Stimulated activated CD4-positive, alpha-beta T cell treated with anti-CD3 and anti-CD28 coated beads, Interleukin-15, amount 100 ng/mL, for 48 hours (primary cell): ENCODE results near the gene ITGA11.
A peak's percentile ranks its signal among the peaks of the same experiment; 100 is the strongest.

ENCODE experiments used
- DNase-seq, 2 donors: peaks; one replicate each; pipeline ENCODE4 v3.0.0-alpha.2; 2020; ENCODE audit warnings: low read depth in 2 of 2

Gene ITGA11

DNA sequence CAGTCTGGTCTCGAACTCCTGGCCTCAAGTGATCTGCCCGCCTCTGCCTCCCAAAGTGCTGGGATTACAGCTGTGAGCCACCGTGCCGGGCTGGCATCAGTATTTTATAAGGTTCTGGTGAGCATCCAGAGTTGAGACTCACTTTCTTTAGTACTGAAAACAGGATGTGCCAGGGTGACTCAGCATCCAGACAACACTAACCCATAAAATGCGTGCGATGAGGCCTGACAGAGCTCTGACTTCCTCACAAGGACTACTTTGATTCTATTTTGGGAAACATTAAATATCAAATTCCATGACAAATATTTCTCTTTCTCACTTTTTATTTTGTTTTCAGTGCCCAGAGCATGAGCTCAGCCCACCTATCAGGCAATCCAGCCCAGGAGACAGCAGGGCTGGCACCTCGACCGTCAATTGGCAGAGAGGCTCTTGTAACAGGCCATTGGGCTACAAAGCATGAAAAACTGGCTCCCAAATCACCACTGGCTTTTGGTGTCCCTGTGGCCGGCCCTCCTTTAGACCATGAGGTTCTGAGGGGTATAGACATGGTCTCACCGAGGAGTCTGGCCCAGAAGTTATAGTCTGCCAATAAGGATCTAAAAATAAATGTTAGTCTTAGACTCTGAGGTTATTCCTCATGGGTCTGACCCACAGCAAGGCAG lies 79.4 kb downstream of the ITGA11 start:
- peak; percentile 30 to 37 for DNase-seq

DNA sequence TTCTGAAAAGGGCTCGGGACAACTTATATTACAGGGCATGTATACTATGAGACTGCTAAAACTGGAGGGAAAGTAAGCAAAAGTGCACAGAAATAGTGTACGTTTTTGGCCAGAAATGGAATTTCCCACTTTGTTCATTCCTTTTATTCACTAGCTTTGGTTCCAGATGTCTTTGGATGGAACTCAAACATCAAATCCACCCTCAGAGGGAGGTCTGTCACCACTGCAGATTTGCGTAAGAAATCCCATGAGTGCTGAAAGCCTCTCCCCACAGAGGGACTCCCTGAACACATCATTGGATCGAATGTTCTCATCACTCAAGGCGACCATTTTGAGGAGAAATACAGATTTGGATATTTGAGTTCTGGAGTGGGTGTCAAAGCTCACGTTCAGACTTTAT lies 82.8 kb downstream of the ITGA11 start:
- DNase-seq: no peak

GRCh38 chr15:68348606-68349005 lies 83.4 kb downstream of the ITGA11 start:
- no peak for DNase-seq

- no peak for DNase-seq
Measured at GRCh38 chr15:68348081-68348480, 83.9 kb downstream of the ITGA11 start.

DNA sequence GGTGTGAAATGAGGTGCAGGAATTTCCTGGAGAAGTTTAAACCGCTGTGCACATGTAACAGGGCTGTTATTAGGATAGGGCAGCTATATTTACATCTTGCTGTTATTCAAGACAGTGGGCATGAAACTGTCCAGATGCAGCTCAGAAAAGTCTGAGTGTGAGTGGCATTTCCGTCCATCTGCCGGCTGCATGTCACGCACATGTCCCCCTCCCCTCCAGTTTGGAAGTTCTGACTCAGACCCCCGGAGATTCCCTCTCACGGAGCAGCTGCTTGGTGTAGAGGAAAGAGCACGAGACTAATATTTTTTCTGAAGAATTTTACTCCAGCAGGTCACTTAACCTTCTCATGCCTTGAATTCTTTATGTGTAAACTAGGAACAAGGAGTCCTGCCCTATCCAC lies 84.6 kb downstream of the ITGA11 start:
- no peak for DNase-seq

DNA sequence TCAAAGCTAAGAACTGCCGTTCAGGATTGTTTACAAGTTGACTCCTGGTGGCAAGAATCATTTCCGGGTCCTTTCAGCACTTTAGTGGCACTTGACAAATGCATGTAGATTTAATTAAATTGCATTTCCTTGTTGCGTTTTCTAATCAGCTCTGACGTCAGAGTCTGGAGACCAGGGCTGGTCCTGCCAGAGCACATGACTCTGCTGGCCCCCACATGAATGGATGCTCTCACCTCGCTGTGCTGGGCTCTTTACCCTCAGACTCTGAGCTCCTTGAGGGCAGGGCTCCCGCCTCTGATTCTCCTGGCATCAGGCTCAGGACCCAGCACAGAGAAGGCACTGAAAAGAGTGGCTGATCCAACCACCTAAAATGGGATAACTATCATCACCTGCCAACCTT lies 85.0 kb downstream of the ITGA11 start:
- no peak for DNase-seq

GRCh38 chr15:68345481-68345880 lies 86.5 kb downstream of the ITGA11 start:
- DNase-seq: no peak

GRCh38 chr15:68344600-68344999 lies 87.4 kb downstream of the ITGA11 start:
- no peak for DNase-seq

DNA sequence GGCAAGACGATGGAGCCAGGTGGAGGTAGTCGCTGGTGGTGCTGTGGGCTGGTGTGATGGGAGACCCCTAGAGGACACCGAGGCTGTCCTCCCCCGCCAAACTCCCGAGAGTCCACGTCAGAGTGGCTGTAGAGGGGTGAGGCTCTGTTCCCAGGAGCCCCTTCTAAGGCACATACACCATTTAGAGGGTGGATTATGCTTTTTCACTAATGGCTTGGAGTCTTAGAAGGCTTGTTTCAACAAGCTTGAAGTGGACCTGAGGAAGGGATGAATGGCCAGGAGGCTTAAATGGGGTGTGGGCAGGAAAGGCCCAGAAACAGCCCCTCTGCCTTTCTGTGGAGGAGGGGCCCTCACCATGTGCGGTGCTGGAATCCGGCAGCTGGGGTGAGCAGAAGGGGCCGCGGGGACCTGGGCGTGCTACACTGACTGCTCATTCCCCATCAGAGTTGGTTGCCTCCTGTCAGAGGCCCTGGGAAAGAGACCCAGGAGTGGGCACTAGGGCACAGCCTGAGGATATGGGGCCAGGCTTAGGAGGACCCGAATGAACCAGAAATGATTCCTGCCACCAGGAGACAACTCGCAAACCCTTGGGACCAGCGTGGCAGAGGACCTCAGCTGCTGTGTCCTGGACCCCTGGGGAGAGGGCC lies 88.3 kb downstream of the ITGA11 start:
- DNase-seq: no peak

GRCh38 chr15:68341760-68342725 lies 89.9 kb downstream of the ITGA11 start:
- DNase-seq: no peak

- DNase-seq: no peak
Measured at GRCh38 chr15:68340726-68341671, 91.0 kb downstream of the ITGA11 start.

DNA sequence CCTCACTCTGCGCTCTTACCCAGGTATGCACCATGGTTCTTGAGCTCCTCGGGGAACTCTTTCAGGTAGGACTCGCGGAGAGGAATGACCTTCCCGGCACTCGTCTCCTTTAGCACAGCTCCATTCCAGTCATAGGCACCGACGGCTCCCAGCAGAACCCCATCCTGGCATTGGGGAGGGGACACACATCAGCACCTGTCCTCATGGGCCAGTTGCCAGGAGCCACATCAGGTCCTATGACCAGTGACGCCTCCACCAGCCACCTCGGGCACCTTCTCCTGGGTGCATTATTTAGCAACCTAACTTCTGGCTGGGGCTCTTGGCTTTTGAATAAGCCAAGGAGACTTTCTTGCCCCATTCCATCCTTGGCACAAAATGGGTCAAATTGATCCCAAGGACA lies 92.5 kb downstream of the ITGA11 start:
- DNase-seq: no peak

- no peak for DNase-seq
Measured at GRCh38 chr15:68337826-68338225, 94.1 kb downstream of the ITGA11 start.

DNA sequence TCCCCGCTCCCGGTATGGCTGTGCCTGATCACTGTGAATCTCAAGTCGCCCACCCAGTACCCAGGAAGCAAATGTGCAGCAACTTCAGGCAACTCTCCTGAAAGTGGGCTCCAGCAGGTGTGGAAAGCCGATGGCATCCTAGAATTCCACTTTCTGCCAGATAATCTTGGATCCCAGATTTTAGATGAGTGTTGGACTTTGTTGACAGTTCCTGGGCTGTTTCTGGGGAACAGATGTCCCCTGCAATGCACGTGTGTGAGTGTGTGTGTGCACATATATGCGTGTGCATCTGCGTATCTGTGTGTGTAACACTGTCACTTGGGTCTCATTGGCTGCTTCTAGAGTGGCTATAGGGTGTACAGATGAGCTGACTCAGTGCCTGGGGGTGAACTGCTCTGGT lies 95.4 kb downstream of the ITGA11 start:
- DNase-seq: no peak

DNA sequence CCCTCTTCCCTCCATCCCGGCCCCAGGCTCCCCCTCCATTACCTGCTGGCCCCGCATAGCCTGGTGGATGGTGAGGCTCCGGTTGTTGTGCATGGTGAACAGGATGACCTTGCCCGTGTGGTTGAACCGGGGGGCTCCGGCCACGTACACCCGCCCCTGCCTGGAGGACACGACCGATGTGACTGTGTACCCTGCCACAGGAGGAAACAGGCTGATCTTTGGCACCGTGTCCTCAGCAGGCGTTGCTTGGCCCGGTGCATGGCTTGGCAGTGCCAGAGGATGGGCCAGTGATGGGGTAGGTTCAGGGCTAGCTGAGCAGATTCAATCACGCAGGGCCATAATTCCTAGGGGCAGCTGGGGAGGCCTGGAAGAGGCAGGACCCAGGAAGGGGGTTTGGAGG lies 96.3 kb downstream of the ITGA11 start:
- DNase-seq: no peak

DNA sequence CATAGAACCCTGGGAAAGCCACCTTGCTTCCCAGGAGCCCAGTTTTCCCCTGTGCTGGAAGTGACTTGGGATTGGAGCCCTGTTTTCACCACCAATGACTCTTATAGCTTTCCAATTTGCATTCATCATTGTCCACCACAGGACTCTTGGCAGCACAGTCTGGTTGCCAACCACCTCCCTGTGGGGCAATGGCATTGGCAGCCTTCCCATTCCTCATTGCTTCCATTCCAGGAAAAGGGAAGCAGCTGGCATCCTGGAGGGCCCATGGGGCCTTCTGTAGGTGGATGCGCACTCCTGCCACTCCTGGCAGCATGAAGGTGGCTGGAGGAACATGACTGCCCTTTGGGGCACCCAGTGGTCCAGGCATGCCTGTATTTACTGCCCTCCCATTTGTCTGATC lies 96.7 kb downstream of the ITGA11 start:
- DNase-seq: no peak

- DNase-seq: no peak
Measured at GRCh38 chr15:68334661-68335124, 97.3 kb downstream of the ITGA11 start.

DNA sequence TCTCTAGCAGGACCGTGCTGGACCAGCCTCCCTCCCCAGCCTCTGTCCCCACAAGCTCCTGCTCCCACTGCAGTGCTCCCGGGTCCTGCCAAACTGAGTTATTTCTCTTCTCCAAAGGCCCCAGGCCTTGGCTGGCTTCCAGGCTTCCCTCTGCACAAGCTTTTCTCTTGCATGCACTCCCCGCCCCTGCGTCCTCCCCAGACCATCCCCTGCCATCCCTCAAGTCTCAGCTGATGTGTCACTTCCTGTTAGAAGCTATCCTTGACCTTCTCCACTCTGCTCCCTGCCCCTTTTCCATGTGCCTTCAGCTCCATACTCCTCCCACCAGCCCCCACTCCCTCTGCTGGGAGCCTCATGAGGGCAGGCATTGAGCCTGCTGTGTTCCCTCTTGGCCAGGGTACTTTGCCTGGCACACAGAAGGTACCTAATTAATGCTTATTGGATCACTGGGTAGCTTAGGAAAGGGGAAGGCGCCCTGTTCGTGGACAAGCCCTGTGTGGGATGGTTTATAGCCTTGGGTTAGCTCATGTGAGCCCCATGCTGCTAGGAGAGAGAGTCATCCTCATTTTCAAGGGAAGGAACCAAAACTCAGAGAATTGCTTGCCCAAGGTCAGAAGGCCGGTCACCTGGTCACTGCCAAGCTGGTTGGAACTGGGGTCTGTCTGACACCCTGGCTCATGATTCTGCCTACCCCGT lies 98.0 kb downstream of the ITGA11 start:
- no peak for DNase-seq

GRCh38 chr15:68332266-68332665 lies 99.7 kb downstream of the ITGA11 start:
- no peak for DNase-seq

- DNase-seq: no peak
Measured at GRCh38 chr15:68330901-68331300, 101.1 kb downstream of the ITGA11 start.

DNA sequence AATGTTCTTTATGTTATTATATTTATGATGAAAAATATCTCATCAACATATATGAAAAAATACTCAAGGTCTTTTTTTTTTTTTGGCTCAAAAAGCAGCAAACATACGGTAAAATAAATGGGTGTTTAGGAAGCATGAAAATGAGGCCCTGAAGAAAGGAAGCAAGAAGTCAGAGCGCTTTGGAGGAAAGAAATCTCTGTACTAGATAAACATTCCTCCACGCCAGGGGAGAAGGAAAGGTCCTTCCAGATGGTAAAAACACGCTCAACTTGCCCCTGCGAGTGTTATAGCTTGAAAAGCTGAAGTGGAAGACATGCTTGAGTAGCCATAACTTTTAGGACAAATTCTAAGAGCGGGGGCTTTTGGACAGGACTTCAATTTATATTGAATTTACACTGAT lies 101.5 kb downstream of the ITGA11 start:
- DNase-seq: no peak
